ENCODE results near the gene PRRC2A.

- TF ChIP-seq, protein P1, sequence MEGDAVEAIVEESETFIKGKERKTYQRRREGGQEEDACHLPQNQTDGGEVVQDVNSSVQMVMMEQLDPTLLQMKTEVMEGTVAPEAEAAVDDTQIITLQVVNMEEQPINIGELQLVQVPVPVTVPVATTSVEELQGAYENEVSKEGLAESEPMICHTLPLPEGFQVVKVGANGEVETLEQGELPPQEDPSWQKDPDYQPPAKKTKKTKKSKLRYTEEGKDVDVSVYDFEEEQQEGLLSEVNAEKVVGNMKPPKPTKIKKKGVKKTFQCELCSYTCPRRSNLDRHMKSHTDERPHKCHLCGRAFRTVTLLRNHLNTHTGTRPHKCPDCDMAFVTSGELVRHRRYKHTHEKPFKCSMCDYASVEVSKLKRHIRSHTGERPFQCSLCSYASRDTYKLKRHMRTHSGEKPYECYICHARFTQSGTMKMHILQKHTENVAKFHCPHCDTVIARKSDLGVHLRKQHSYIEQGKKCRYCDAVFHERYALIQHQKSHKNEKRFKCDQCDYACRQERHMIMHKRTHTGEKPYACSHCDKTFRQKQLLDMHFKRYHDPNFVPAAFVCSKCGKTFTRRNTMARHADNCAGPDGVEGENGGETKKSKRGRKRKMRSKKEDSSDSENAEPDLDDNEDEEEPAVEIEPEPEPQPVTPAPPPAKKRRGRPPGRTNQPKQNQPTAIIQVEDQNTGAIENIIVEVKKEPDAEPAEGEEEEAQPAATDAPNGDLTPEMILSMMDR (conservative IDR thresholded peaks at IDR 0.05; ENCODE audit: low read length), result no peak
- no peak for TF ChIP-seq EZH2phosphoT487 (IDR thresholded peaks at IDR 0.05; ENCODE audit: borderline replicate concordance, low read depth, low read length)
Measured at GRCh38 chr6:31642798-31643570, 22.5 kb downstream of the PRRC2A start.

Data from OCI-LY7 (cell line).